K562 (cell line): ENCODE data around the gene LRRTM2. TPM values are rescaled to one million over a fixed set of nuclear protein-coding genes. Genes with fewer than 3 reads are reported as not detected.

Source experiments
- ATAC-seq: fragments of 200-7000 bp; cut with Tn5 transposase; 3 replicates; pipeline ENCODE4 v1.9.1; 2020; ENCODE audit warnings: moderate library complexity
- BruUV-seq: library from RNA; stranded (reverse); fragments of 400-500 nt; replicated peaks from 2 replicates; lab custom pipeline; 2021; lab: Mats Ljungman, UMichigan
- CTCF ChIA-PET: fragments of 300-600 bp; formaldehyde crosslinking; extraction: SDS; loops from one replicate; lab custom pipeline; 2021; ENCODE audit warnings: low intra/inter-chr PET ratio; lab: Yijun Ruan, JAX
- POLR2A ChIA-PET: fragments of 300-600, 350-650 bp; sonication (Branson Sonifier 250); formaldehyde crosslinking; extraction: SDS; loops from one replicate; lab custom pipeline; 2021; ENCODE audit warnings: antibody characterized with exemption, inconsistent platforms; lab: Yijun Ruan, JAX
- DNase-seq, 4 experiments: peaks; one replicate each; pipeline versions ENCODE4 v3.0.0 to v3.0.0-alpha.2; 2011 to 2018; ENCODE audit warnings: low spot score in 3 of 4, mixed read lengths in 3 of 4; ENCODE audit errors: extremely low read depth in 1 of 4
- FAIRE-seq: peaks from 2 replicates; lab custom pipeline; 2011; peaks lifted over from hg19 to GRCh38; lab: Jason Lieb, UNC
- H2AFZ ChIP-seq: 2 replicates; pipeline ENCODE4 v1.6.0; 2011; ENCODE audit warnings: low read depth, low read length, control low read depth, inconsistent platforms
- H3K27ac ChIP-seq: fragments of 200-600 bp; 3 replicates; pipeline ENCODE4 v1.8.0; 2011; ENCODE audit warnings: low read depth, mild to moderate bottlenecking, control low read depth, inconsistent platforms, low read length, moderate library complexity, mixed read lengths; ENCODE audit errors: extremely low read depth
- H3K27me3 ChIP-seq, 2 experiments: fragments of 300-600 bp in 1 of 2; 2 replicates in 1 of 2; 3 replicates in 1 of 2; pipeline versions ENCODE4 v1.6.0 to v1.8.0; 2011; ENCODE audit warnings: inconsistent platforms in 2 of 2, low read length in 2 of 2, mild to moderate bottlenecking in 1 of 2, mixed read lengths in 1 of 2, moderate library complexity in 1 of 2; ENCODE audit not compliant: control insufficient read depth in 2 of 2, insufficient read depth in 2 of 2
- H3K36me3 ChIP-seq: fragments of 300-600 bp; 3 replicates; pipeline ENCODE4 v1.8.0; 2011; ENCODE audit warnings: mild to moderate bottlenecking, low read length, inconsistent platforms; ENCODE audit not compliant: control insufficient read depth, insufficient read depth
- H3K4me1 ChIP-seq, 2 experiments: fragments of 200-600 bp in 1 of 2; replicated peaks in 1 of 2; 2 replicates in 1 of 2; 3 replicates in 1 of 2; pipeline versions ENCODE4 v1.5.1 to v1.8.0; 2011; ENCODE audit warnings: inconsistent platforms in 2 of 2, low read length in 2 of 2, mild to moderate bottlenecking in 1 of 2, mixed read lengths in 1 of 2, moderate library complexity in 1 of 2; ENCODE audit not compliant: control insufficient read depth in 2 of 2, insufficient read depth in 2 of 2
- H3K4me2 ChIP-seq: 2 replicates; pipeline ENCODE4 v1.6.1; 2011; ENCODE audit warnings: low read length, control low read depth, inconsistent platforms, mixed read lengths; ENCODE audit not compliant: insufficient read depth
- H3K4me3 ChIP-seq: fragments of 200-600 bp; sonication (generic), shearing (Covaris generic); 2 replicates; pipeline ENCODE4 v1.5.1; 2016; ENCODE audit warnings: control low read depth, inconsistent platforms
- H3K79me2 ChIP-seq: fragments of 200-600 bp; 3 replicates; pipeline ENCODE4 v1.8.0; 2011; ENCODE audit warnings: low read length, inconsistent platforms; ENCODE audit not compliant: control insufficient read depth, insufficient read depth
- H3K9ac ChIP-seq, 2 experiments: 2 replicates each; pipeline versions ENCODE4 v1.6.0 to v1.6.1; 2011; ENCODE audit warnings: low read depth in 2 of 2, low read length in 2 of 2, control low read depth in 1 of 2, inconsistent platforms in 1 of 2, mild to moderate bottlenecking in 1 of 2, mixed read lengths in 1 of 2; ENCODE audit not compliant: insufficient read depth in 1 of 2
- H3K9me1 ChIP-seq: one replicate; pipeline ENCODE4 v1.6.0; 2011; ENCODE audit warnings: inconsistent platforms, mild to moderate bottlenecking, low read length, moderate library complexity; ENCODE audit not compliant: control insufficient read depth, insufficient read depth
- H3K9me3 ChIP-seq: replicated peaks from 2 replicates; pipeline ENCODE4 v1.5.1; 2011; ENCODE audit warnings: low read depth, low read length, inconsistent platforms; ENCODE audit not compliant: control insufficient read depth, insufficient read depth
- H4K20me1 ChIP-seq: replicated peaks from 2 replicates; pipeline ENCODE4 v1.6.1; 2011; ENCODE audit warnings: low read length, inconsistent platforms, mixed read lengths; ENCODE audit not compliant: control insufficient read depth, insufficient read depth
- FOXO4 ChIP-seq: fragments of 450-650 bp; formaldehyde crosslinking; IDR thresholded peaks from 2 replicates; pipeline ENCODE4 v1.4.0; 2020; ENCODE audit warnings: mild to moderate bottlenecking, moderate library complexity
- MEIS2 ChIP-seq: fragments of 450-650 bp; IDR thresholded peaks from 2 replicates; pipeline ENCODE4 v1.6.1; 2014; ENCODE audit warnings: mild to moderate bottlenecking; ENCODE audit not compliant: partially characterized antibody
- PBX2 ChIP-seq, 2 experiments: IDR thresholded peaks in 1 of 2; conservative IDR thresholded peaks in 1 of 2; 2 replicates each; pipeline ENCODE4 v1.6.1; 2016; ENCODE audit warnings: low read depth in 2 of 2, mild to moderate bottlenecking in 1 of 2, missing compliant biosample characterization in 1 of 2, missing genetic modification characterization in 1 of 2, moderate library complexity in 1 of 2
- PKNOX1 ChIP-seq: fragments of 450-650 bp; IDR thresholded peaks from 2 replicates; pipeline ENCODE4 v1.6.1; 2016
- WGBS: fragments of 100-300 bp; shearing (Covaris generic); methylation state at CpG from one replicate; pipeline ENCODE4 v1.1.6; 2016; ENCODE audit warnings: low coverage, mixed read lengths; ENCODE audit not compliant: insufficient coverage; ENCODE audit errors: missing lambda C conversion rate; 5-methylcytosine and 5-hydroxymethylcytosine counted together
- in situ Hi-C: fragments of 300-500 bp; cut with MboI; formaldehyde crosslinking; loops from 4 replicates; pipeline ENCODE4 v1.15.0; 2018; ENCODE audit warnings: inconsistent platforms, mixed read lengths
- intact Hi-C: fragments of 100-400 bp; cut with micrococcal nuclease; formaldehyde crosslinking; loops from 2 replicates; pipeline ENCODE4 v1.14.2; 2022
- polyA plus RNA-seq, 8 experiments: library from polyadenylated mRNA; depleted of rRNA in 4 of 8; stranded (reverse) in 5 of 8; unstranded in 3 of 8; fragments of >200 nt; fragmentation: Nextera tagmentation in 2 of 8; fragmentation: Illumina TruSeq in 1 of 8; extraction: Ambion mirVana in 2 of 8; extraction: Trizol in 1 of 8; gene quantifications; 2 replicates each; pipeline versions ENCODE4 v1.2.1 to v1.2.3, GENCODE V29; 2011 to 2014; ENCODE audit warnings: inconsistent platforms in 1 of 8, missing spikeins in 1 of 8
- total RNA-seq, 7 experiments: library from RNA; depleted of rRNA in 6 of 7; stranded (reverse); fragments of >200 nt in 6 of 7; fragmentation: Illumina TruSeq in 2 of 7; extraction: Trizol in 2 of 7; gene quantifications; 2 replicates each; pipeline versions ENCODE4 v1.2.1 to v1.2.3, GENCODE V29; 2011 to 2021; ENCODE audit warnings: low replicate concordance in 1 of 7

The LRRTM2 gene
- total and polyA plus RNA-seq, 9 of the 15 experiments (the other 6 are each of a cell fraction or from before 2014, with no cell fraction given), result under 0.01 to 0.07 (median 0.03) TPM; not detected in 4

GRCh38 chr5:138870611-138871010 lies 4.5 kb downstream of the LRRTM2 start:
- no peak overlapping the region for H2AFZ ChIP-seq
- H3K79me2 ChIP-seq, result peaks cover 4% of the 10 kb centered on the region; the same call in 2 of the 3 replicates
- H4K20me1 ChIP-seq, result peaks cover 9% of the 10 kb centered on the region; the same call in 1 of the 2 replicates
- ChIA-PET POLR2A (no interaction called here), CTCF (interaction anchor here (1.1 kb wide), 1 partner anchor 392 kb away, joined by 3 read pairs; no protein-coding TSS in a partner anchor)
- no peaks in the 10 kb centered on the region for H3K9me3 ChIP-seq
- no peak overlapping the region for H3K27ac ChIP-seq
- no peak for DNase-seq
- TF ChIP-seq FOXO4 (CRISPR knock-in tag) (no peak), PBX2 (CRISPR knock-in tag; IDR thresholded peaks at IDR 0.05; ENCODE audit: low read depth) (no peak), PBX2 (tag; conservative IDR thresholded peaks at IDR 0.05; ENCODE audit: low read depth) (peak; percentile 39; the same call in 1 of the 2 replicates), PKNOX1 (peak; percentile 42; the same call in 1 of the 2 replicates), MEIS2 (peak; percentile 46)
- no peak overlapping the region for H3K4me3 ChIP-seq
- in situ Hi-C loops (no loop called here), intact Hi-C loops (no loop called here)
- no peak for FAIRE-seq
- no peaks in the 10 kb centered on the region for H3K27me3 ChIP-seq
- BruUV-seq, result no TSS peak
- no peaks in the 10 kb centered on the region for H3K4me1 ChIP-seq
- no peak overlapping the region for H3K9ac ChIP-seq
- H3K4me2 ChIP-seq, result no peak overlapping the region
- no peak for ATAC-seq
- WGBS, result 29% methylated on average over 3 of the region's 3 CpGs
- no peaks in the 10 kb centered on the region for H3K36me3 ChIP-seq
- no peaks in the 10 kb centered on the region for H3K9me1 ChIP-seq
